Stimulated activated naive CD8-positive, alpha-beta T cell treated with anti-CD3 and anti-CD28 coated beads, Interleukin-15, Interleukin-2, amounts not matched to agents 100 U/mL and 50 U/mL, for 24 hours (primary cell): Measurements from ENCODE around the gene PRDM16.

Experiments
- ATAC-seq: fragments of 150-1000 bp; cut with Tn5 transposase; one replicate; pipeline ENCODE4 v1.10.0; 2021
- DNase-seq: peaks from one replicate; pipeline ENCODE4 v3.0.0; 2021

PRDM16 gene

GRCh38 chr1:3265835-3266805 lies 197.1 kb downstream of the PRDM16 start:
- ATAC-seq, result no peak
- no peak for DNase-seq

GRCh38 chr1:3266870-3267549 lies 198.0 kb downstream of the PRDM16 start:
- DNase-seq (no peak), ATAC-seq (no peak)

- ATAC-seq, result no peak
- DNase-seq, result no peak
Measured at GRCh38 chr1:3267550-3268270, 198.7 kb downstream of the PRDM16 start.

GRCh38 chr1:3268281-3268680 lies 199.3 kb downstream of the PRDM16 start:
- DNase-seq (no peak), ATAC-seq (no peak)

GRCh38 chr1:3270403-3271245 lies 201.6 kb downstream of the PRDM16 start:
- no peak for ATAC-seq
- DNase-seq, result no peak

GRCh38 chr1:3271866-3272265 lies 202.9 kb downstream of the PRDM16 start:
- no peak for ATAC-seq

GRCh38 chr1:3272321-3273045 lies 203.5 kb downstream of the PRDM16 start:
- ATAC-seq, result no peak
- DNase-seq, result no peak

More at GRCh38 chr1:3271866-3272265, 202.9 kb downstream of the PRDM16 start:
- DNase-seq, result no peak

- ATAC-seq (no peak), DNase-seq (no peak)
Measured at GRCh38 chr1:3273447-3273846, 204.4 kb downstream of the PRDM16 start.

GRCh38 chr1:3274972-3275371 lies 206.0 kb downstream of the PRDM16 start:
- no peak for DNase-seq
- no peak for ATAC-seq

- DNase-seq, result no peak
Measured at GRCh38 chr1:3275471-3276340, 206.7 kb downstream of the PRDM16 start.

GRCh38 chr1:3276341-3276800 lies 207.4 kb downstream of the PRDM16 start:
- DNase-seq (no peak), ATAC-seq (no peak)

More at GRCh38 chr1:3275471-3276340, 206.7 kb downstream of the PRDM16 start:
- ATAC-seq, result no peak

GRCh38 chr1:3277011-3277471 lies 208.0 kb downstream of the PRDM16 start:
- no peak for ATAC-seq
- DNase-seq, result no peak

- no peak for ATAC-seq
Measured at GRCh38 chr1:3277623-3278022, 208.6 kb downstream of the PRDM16 start.

GRCh38 chr1:3278416-3279181 lies 209.6 kb downstream of the PRDM16 start:
- ATAC-seq, result no peak
- DNase-seq, result no peak

More at GRCh38 chr1:3277623-3278022, 208.6 kb downstream of the PRDM16 start:
- no peak for DNase-seq

GRCh38 chr1:3279182-3279470 lies 210.1 kb downstream of the PRDM16 start:
- DNase-seq (no peak), ATAC-seq (no peak)

GRCh38 chr1:3281735-3282134 lies 212.7 kb downstream of the PRDM16 start:
- DNase-seq (no peak), ATAC-seq (no peak)

- ATAC-seq, result no peak
Measured at GRCh38 chr1:3282186-3282585, 213.2 kb downstream of the PRDM16 start.

GRCh38 chr1:3282656-3283430 lies 213.8 kb downstream of the PRDM16 start:
- ATAC-seq (no peak), DNase-seq (no peak)

More at GRCh38 chr1:3282186-3282585, 213.2 kb downstream of the PRDM16 start:
- DNase-seq, result no peak
